Dedifferentiated amniotic fluid mesenchymal stem cell (primary cell): ENCODE data around the gene VAT1L.

Experiments
- DNase-seq: peaks from one replicate; pipeline ENCODE4 v3.0.0-alpha.2; 2016; ENCODE audit errors: extremely low spot score

Gene VAT1L

DNA sequence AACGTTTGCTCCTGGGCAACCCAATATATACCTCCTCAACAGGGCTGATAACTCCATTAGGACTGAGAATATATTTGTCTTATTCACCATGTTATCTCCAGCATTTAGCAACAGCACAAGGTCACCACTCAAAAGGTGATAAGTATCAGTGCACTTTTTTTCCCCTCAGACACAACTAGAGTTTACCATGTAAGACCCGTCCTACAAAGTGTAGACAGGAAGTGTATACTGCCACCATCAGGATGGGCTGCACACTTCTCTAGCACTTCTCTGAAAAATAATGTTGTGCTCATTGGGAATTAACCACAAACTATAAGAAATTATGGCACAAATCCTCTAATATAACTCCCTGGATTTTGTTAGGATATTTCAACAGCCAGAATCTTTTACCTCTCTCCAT lies 5.7 kb upstream of the VAT1L start:
- DNase-seq = no peak

DNA sequence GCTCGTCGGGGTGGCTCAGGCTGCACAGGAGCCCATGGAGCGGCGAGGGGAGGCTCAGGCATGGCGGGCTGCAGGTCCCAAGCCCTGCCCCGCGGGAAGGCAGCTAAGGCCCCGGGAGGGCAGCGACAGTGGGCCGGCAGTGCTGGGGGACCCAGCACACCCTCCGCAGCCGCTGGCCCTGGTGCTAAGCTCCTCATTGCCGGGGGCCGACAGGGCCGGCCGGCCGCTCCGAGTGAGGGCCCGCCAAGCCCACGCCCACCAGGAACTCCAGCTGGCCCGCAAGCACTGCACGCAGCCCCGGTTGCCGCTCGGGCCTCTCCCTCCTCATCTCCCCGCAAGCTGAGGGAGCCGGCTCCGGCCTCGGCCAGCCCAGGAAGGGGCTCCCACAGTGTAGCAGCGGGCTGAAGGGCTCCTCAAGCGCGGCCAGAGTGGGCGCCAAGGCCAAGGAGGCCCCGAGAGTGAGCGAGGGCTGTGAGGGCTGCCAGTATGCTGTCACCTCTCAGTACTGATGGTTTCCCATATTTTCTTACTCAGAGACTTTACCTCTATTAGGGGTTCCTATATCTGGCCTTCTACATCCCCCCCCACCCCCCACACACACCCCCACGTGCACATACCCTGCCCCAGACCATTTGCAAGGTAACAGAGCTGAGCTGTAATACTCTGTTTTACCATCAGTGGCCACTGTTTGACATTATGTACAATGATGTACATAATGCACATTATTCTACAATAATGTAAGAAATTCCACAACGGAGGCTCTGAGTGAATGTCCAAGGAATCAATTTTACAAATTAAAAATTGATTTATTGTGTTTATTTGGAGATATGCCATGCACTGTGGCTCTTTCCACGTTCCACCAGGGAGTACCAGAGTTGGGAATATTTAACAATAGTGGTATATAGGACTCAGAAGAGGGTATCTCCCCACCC lies 3.7 kb upstream of the VAT1L start:
- no peak for DNase-seq

- DNase-seq = no peak
These were observed 3.0 kb upstream of the VAT1L start for GRCh38 chr16:77785373-77785764.

- DNase-seq = no peak
These were observed 2.0 kb upstream of the VAT1L start for GRCh38 chr16:77786186-77786847.

GRCh38 chr16:77787452-77787851 lies 912 bp upstream of the VAT1L start:
- no peak for DNase-seq

- DNase-seq = no peak
These were observed 983 bp downstream of the VAT1L start for GRCh38 chr16:77789085-77790008.

- no peak for DNase-seq
These were observed 1.6 kb downstream of the VAT1L start for GRCh38 chr16:77790009-77790372.

- DNase-seq = no peak
These were observed 2.5 kb downstream of the VAT1L start for GRCh38 chr16:77790912-77791311.

DNA sequence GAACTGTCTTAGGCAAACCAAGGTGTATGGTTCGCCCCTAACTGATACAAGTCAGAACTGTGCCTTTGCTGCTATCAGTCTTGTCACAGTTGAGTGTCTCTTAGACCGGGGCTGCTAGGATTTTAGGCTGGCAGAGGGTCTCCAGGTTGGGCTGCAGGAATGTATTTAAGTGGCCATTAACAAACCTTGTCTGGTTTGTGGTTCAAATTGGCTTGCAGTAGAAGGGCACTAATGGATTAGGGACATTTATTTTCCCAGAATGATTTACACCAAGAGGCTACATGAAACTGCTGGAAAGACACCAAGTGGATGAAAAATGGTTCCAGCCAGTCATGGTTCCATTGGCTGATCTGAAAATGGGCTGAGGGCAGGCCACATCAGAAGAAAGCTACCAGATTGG lies 5.1 kb downstream of the VAT1L start:
- DNase-seq = no peak

- DNase-seq = no peak
These were observed 6.2 kb downstream of the VAT1L start for GRCh38 chr16:77794586-77794985.

DNA sequence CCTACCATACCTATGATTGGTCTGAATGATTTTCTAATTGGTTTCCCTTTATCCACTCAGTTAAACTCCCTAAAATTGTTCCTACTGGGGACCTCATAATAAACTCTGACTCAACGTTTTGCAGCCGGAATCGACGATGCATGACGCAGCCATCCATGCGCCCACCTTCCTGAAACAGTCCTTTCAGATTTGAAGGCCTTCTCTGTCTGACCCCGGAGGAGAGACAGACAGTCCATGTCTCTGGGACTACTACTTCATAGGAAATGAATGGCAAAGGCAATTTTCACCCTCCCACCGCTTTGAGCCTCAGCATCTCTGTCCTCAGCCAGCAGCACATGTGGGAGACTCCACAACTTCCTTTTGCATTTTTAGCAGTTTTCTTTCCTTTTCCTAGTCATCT lies 13.5 kb downstream of the VAT1L start:
- DNase-seq = no peak

DNA sequence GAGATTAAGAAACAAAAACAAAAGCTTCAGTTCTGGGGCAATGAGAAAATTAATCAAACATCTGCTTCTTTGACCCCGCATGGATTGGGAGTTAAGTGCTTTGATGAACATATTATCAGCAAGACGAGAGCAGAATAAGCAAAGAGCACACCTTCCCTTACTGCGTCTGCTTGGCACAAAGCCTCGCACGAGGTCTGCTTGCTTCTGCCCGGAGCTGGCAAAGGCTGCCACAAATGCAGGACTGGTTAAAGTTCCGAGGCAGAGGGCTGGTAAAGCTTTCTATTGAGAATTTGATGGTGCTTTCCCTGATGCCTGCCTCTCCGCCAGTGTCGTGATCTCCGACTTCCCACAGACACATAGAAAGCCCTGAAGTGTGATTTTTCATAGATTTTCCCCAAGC lies 17.0 kb downstream of the VAT1L start:
- DNase-seq = no peak

DNA sequence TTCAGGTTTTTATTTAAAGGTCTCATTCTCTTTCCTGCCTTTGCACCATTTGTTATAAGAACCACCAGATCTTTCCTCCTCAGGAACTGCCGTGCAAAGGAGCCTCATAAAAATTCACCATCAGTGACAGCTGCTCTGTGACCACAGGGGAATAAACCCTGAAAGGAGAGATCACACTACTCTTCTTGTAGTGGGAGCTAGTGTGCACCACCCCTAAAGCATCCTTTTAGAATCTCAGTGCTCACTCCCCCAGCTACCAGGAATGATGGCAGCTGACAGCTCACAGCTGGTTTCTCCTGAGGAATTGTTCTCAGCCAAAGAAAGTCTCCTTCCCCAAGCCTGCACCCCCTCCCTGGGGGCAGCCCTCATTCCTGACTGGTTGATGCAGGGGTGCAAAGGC lies 18.7 kb downstream of the VAT1L start:
- no peak for DNase-seq

DNA sequence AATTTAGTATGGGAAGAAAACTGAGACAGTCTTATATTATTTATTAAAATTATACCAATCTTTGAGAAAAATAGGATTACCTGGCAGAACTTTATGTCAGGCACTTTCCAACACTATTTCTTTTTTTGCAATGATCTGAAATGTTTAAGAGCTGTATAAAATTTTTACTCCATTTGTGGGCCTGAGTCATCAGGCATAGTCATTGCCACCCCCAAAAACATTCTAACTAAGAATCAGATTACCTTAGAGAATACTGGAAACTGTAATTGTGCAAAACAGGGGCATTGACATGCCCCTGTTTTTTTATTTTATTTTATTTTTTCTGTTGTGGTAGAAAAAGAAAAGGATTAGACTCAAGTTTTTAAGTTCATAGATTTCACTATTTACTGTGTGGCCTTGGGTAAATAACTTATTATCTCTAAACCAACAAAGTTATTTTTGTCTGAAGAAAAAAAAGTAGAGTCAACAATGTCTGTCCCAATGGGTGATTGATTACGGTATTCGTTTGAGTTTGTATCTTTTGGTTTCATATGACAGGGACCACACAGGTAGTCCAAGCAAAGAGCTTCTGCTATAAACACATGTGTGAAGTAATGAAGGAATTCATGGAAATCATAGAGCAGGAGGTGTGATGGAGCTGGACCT lies 24.6 kb downstream of the VAT1L start:
- DNase-seq = no peak

DNA sequence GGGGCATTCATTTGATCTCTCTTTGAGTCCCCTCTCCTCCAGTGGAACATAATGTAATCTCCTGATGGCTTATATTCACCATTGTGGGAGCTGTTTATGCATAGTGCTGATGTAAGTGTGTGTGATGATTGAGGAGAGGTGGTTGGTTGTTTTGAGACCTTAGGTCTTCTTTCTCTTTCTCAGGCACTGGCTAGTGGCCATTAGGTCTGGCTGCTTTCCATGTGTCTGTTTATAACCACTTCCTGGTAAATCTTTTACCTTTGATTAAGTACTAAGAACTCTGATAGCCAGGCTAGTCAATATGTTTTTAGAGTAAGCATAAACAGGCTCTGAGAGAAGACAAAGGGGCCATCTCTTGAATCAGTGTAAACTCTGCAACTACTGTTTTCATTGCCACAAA lies 27.9 kb downstream of the VAT1L start:
- DNase-seq = no peak

DNA sequence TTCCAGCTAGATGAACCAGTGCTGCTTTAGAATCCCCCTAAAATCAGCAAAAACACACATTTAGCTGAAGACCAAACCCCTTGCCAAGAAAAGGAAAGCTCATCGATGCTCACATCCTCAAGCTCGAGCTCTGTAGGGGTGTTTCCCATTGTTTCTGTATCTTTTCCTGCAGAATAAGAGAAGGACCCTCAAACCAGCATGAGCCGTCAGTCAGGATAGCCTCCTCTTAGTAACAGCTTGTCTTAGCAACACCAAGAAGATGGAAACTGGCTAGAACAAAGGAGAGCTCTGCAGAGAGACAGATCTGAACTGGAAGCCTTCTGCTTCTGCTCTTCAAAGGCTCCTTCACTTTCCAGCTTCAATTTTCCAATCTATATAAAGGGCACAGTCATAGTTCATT lies 32.0 kb downstream of the VAT1L start:
- DNase-seq = no peak

DNA sequence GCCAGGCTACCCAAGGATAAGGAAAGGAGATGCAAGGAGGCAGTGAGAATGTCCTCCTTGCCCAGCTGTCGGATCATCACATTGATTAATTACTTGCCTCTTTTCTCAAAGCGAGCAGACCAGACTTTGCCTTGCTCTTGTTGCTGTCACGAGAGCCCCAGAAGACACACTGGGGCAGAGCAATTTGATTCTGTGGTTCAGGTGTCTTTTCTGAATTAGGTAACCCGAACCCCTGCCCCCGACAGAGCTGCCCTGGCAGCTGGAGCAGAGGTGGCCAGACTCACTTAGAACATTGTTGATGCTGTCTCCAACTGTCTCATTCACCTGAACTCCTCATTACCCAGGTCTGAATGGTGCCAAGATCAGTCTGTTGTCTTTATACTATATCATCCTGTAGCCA lies 34.3 kb downstream of the VAT1L start:
- DNase-seq = no peak

- DNase-seq = no peak
These were observed 34.7 kb downstream of the VAT1L start for GRCh38 chr16:77823067-77823466.

- DNase-seq = no peak
These were observed 36.8 kb downstream of the VAT1L start for GRCh38 chr16:77825196-77825595.

DNA sequence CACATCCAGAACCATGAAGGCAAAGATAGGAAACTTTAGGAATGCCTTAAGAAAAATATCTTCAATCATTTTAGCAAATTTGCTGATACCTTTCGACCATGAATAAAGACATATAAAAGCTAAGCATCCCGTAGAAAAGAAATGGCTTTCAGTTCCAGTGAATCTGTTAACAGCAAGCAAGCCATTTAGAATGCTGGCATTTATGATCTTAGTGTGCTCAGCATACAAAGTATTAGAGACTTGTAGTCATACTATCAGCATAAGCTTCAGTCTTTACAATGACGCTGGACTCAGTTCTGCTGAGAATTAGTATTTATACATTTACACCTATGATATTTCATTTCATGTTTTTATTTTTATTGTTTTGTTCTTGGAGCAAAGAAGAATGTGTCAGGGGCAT lies 38.7 kb downstream of the VAT1L start:
- no peak for DNase-seq

GRCh38 chr16:77833921-77834634 lies 45.7 kb downstream of the VAT1L start:
- DNase-seq = no peak
